Testis (tissue), 3 donors: Measurements from ENCODE around the gene KLHDC10. TPM values are rescaled to one million over a fixed set of nuclear protein-coding genes. Genes with fewer than 3 reads are reported as not detected.

Experiments
- DNase-seq: peaks from one replicate; pipeline ENCODE4 v3.0.0-alpha.2; 2019
- H3K27ac ChIP-seq, 2 donors: fragments of 200-600 bp; sonication (generic); one replicate each; pipeline ENCODE4 v1.5.1; 2019
- H3K27me3 ChIP-seq: fragments of 200-600 bp; sonication (generic); one replicate; pipeline ENCODE4 v1.5.1; 2019
- H3K36me3 ChIP-seq: fragments of 200-600 bp; sonication (generic); one replicate; pipeline ENCODE4 v1.5.1; 2017; ENCODE audit warnings: low read depth; ENCODE audit errors: missing control alignments
- H3K4me1 ChIP-seq: fragments of 200-600 bp; sonication (generic); one replicate; pipeline ENCODE4 v1.5.1; 2019
- H3K4me3 ChIP-seq, 2 donors: fragments of 200-600 bp; sonication (generic); one replicate each; pipeline ENCODE4 v1.5.1; 2017 to 2019
- H3K9me3 ChIP-seq: fragments of 200-600 bp; sonication (generic); one replicate; pipeline ENCODE4 v1.5.1; 2017
- POLR2A ChIP-seq: fragments of 450-650 bp; IDR thresholded peaks from one replicate; pipeline ENCODE4 v1.6.1; 2017; ENCODE audit warnings: antibody characterized with exemption, mild to moderate bottlenecking, moderate library complexity
- WGBS, 2 donors: methylation state at CpG; one replicate each; pipeline ENCODE4 v1.1.5; 2018; 5-methylcytosine and 5-hydroxymethylcytosine counted together
- intact Hi-C: fragments of 100-400 bp; cut with DNase I; formaldehyde crosslinking; loops from one replicate; pipeline ENCODE4 v1.15.1; 2023; ENCODE audit warnings: low total_unique reads
- polyA plus RNA-seq: library from polyadenylated mRNA; stranded (reverse); fragments of 350-450 nt; fragmentation: Illumina TruSeq; extraction: RNeasy Lipid Tissue Mini Kit (QIAGEN cat#74804); gene quantifications from one replicate; pipeline ENCODE4 v1.2.3, GENCODE V29; 2014; ENCODE audit warnings: low read depth, low replicate concordance; ENCODE audit not compliant: insufficient read depth
- total RNA-seq, 2 donors: library from RNA; depleted of rRNA; stranded (reverse); fragments of >200 nt; gene quantifications; one replicate each; pipeline ENCODE4 v1.2.3, GENCODE V29; 2016
- TF ChIP-seq, protein P1 (sequence below), 3 experiments: fragments of 450-650 bp in 2 of 3; fragments of 200-600 bp in 1 of 3; sonication (generic) in 1 of 3; IDR thresholded peaks; one replicate each; pipeline ENCODE4 v1.5.1; 2016 to 2019; ENCODE audit warnings: antibody characterized with exemption in 3 of 3, mild to moderate bottlenecking in 2 of 3, moderate library complexity in 1 of 3

Gene KLHDC10
- total and polyA plus RNA-seq, 3 donors from 2014 or later: 38.4 to 122 (median 44.3) TPM

DNA sequence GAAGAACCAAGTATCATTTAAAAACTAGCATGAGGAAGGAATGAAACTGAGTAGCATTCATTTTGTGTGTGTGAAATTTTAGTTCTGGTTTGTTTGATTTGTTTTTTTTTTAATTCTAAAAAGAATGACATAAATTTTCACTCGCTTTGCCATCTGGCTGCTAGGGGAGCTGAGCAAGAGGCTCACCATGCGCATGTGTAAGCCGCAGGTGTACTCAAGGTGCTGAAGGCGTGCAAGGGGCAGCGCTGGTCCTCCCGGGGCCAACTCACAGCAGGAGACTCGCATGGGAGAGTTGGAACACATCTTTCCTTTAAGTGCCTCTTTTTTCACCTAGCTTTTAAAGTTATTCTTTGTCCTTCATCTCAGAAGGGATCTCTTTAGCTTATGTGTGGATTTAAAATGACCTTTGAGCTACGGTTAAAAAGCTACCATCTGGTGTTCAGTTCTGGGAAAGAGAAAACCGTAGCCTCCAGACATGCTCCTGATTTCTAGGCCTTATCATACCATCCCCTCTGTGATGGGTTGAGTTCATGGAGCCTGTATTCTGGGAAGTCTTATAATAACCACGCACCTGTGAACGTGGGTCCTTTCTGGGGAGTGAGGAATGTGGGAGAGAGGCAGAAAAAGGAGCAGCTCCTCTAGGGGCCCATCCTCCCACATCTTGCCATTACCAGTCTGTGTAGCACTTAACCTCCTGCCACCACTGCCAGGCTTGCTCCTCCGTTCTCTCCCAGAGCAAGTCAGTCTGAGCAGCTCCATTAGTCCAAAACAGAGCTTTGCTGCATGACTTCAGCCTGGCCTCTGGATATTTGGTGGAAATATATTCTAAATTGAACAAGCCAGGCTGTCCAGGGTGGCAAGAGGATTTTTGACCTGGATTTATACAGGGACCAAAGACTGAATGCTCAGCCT lies 61.9 kb downstream of the KLHDC10 start:
- H3K36me3 ChIP-seq: no peaks in the 10 kb centered on the region

DNA sequence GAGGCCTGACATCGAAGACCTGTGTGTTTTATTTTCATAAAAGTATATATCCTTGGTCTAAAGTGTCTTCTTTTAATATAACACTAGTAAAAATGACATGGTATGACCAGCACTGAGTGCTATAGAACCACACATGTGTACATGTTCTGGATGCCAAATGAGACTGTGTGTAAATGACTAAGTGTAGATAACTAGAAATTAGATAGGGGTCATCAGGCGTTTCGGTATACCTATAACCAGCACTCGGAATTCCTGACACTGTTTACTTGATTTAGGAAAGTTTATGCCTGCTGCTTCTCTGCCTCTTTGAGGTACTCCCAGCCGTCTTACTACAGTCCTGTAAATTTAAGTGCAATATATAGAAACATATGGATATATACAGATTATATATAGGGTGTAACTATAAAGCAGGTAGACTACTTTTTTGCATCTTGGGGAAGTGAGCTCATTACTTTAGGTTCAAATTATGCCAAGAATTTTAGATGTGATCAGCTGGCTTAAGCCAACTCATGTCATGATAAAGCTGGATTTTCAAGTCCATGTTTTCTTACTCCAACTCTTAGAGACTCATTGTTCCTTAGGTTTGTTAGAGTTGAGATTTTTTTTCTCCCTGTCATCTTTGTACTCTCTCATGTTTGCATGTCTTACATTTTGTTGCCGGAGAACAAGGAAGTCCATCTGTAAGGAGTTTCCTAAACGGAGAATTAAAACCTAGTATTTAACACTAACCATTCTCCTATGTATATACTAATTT lies 62.9 kb downstream of the KLHDC10 start:
- Histone ChIP-seq H3K4me1 (no peaks in the 10 kb centered on the region), H3K9me3 (no peaks in the 10 kb centered on the region), H3K4me3 (no peak overlapping the region), H3K27me3 (no peaks in the 10 kb centered on the region), H3K27ac (no peak overlapping the region), H3K36me3 (no peaks in the 10 kb centered on the region)
- intact Hi-C loops: no loop called here
- 90 to 93% methylated on average over 7 of the region's 7 CpGs for WGBS, 2 donors
- DNase-seq: no peak
- TF ChIP-seq, protein P1, sequence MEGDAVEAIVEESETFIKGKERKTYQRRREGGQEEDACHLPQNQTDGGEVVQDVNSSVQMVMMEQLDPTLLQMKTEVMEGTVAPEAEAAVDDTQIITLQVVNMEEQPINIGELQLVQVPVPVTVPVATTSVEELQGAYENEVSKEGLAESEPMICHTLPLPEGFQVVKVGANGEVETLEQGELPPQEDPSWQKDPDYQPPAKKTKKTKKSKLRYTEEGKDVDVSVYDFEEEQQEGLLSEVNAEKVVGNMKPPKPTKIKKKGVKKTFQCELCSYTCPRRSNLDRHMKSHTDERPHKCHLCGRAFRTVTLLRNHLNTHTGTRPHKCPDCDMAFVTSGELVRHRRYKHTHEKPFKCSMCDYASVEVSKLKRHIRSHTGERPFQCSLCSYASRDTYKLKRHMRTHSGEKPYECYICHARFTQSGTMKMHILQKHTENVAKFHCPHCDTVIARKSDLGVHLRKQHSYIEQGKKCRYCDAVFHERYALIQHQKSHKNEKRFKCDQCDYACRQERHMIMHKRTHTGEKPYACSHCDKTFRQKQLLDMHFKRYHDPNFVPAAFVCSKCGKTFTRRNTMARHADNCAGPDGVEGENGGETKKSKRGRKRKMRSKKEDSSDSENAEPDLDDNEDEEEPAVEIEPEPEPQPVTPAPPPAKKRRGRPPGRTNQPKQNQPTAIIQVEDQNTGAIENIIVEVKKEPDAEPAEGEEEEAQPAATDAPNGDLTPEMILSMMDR (IDR thresholded peaks at IDR 0.05): no peak
- TF ChIP-seq POLR2A: no peak

More for the DNA sequence above, 61.9 kb downstream of the KLHDC10 start:
- DNase-seq: no peak
- no peaks in the 10 kb centered on the region for H3K27me3 ChIP-seq
- no peaks in the 10 kb centered on the region for H3K9me3 ChIP-seq
- no peak for TF ChIP-seq POLR2A
- TF ChIP-seq, protein P1 (IDR thresholded peaks at IDR 0.05): no peak
- no peak overlapping the region for H3K4me3 ChIP-seq
- peaks cover 8% of the 10 kb centered on the region for H3K4me1 ChIP-seq
- H3K27ac ChIP-seq: no peak overlapping the region
- intact Hi-C loops: no loop called here
- 92 to 97% methylated on average over 12 of the region's 12 CpGs for whole genome bisulfite sequencing, 2 donors

GRCh38 chr7:130134106-130134636 lies 63.8 kb downstream of the KLHDC10 start:
- no peak for DNase-seq
- TF ChIP-seq POLR2A: no peak
- Histone ChIP-seq H3K27ac (no peak overlapping the region), H3K27me3 (no peaks in the 10 kb centered on the region), H3K9me3 (no peaks in the 10 kb centered on the region), H3K36me3 (no peaks in the 10 kb centered on the region), H3K4me1 (no peaks in the 10 kb centered on the region), H3K4me3 (no peak overlapping the region)
- intact Hi-C loops: no loop called here
- WGBS, 2 donors: 93 to 94% methylated on average over 4 of the region's 4 CpGs

- DNase-seq: no peak
- no peak overlapping the region for H3K27ac ChIP-seq
- TF ChIP-seq, protein P1 (IDR thresholded peaks at IDR 0.05): no peak
- no peak for TF ChIP-seq POLR2A
- H3K9me3 ChIP-seq: no peaks in the 10 kb centered on the region
- WGBS, 2 donors: 94 to 99% methylated on average over 7 of the region's 7 CpGs
- H3K4me1 ChIP-seq: no peaks in the 10 kb centered on the region
- H3K4me3 ChIP-seq: no peak overlapping the region
- no peaks in the 10 kb centered on the region for H3K36me3 ChIP-seq
- no peaks in the 10 kb centered on the region for H3K27me3 ChIP-seq
- intact Hi-C loops: no loop called here
These were observed 64.4 kb downstream of the KLHDC10 start for GRCh38 chr7:130134726-130135125.
